ENCODE results near the gene ANKRD7.
"Not testable (repeated sequence)": the region's sequence is repeated elsewhere in the genome, so short reads cannot be mapped to it uniquely, and the experiment has no call there.

ANKRD7 gene

DNA sequence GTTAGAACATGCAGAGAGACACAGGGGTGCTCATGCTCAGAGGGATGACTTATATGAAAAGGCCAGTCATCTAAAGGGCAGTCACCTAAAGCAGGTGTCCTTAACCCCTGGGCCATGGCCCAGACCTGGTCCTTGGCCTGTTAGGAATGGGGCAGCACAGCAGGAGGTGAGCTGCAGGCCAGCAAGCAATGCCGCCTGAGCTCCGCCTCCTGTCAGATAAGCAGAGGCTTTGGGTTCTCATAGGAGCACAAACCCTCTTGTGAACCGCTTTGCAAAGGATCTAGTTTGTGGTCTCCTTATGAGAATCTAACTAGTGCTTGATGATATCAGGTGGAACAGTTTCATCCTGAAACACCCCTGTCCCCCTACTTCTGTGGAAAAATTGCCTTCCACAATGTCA is 14.5 kb downstream of the ANKRD7 start:
- no peak for DNase-seq

DNA sequence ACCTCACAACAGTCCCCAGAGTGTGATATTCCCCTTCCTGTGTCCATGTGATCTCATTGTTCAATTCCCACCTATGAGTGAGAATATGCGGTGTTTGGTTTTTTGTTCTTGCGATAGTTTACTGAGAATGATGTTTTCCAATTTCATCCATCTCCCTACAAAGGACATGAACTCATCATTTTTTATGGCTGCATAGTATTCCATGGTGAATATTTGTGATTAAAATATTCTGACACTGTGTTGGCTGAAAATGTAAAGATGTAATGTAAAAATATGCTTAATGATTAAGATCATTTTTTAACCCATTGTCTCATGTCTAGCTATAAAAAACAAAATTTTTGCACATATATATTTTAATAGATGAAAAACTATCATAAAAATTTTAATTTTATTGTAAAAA is 15.8 kb downstream of the ANKRD7 start:
- not testable (repeated sequence) for DNase-seq

DNA sequence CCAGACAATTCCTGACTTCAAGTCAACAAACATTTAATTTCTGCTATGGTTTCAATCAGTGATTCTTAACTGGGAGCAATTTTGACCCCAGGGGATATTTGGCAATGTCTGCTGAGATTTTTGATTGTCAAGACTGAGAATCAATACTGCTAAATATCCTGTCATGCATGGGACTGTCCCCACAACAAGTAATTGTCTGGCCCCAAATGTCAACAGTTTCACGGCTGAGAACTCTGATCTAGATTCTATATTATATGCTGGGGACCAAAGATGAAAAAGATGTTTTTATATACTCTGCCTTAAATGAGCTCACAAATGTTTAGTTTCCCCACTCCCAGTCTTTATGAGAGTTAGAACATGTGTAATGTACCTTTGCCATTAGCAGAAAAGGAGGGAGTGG is 19.2 kb downstream of the ANKRD7 start:
- DNase-seq, result no peak

DNA sequence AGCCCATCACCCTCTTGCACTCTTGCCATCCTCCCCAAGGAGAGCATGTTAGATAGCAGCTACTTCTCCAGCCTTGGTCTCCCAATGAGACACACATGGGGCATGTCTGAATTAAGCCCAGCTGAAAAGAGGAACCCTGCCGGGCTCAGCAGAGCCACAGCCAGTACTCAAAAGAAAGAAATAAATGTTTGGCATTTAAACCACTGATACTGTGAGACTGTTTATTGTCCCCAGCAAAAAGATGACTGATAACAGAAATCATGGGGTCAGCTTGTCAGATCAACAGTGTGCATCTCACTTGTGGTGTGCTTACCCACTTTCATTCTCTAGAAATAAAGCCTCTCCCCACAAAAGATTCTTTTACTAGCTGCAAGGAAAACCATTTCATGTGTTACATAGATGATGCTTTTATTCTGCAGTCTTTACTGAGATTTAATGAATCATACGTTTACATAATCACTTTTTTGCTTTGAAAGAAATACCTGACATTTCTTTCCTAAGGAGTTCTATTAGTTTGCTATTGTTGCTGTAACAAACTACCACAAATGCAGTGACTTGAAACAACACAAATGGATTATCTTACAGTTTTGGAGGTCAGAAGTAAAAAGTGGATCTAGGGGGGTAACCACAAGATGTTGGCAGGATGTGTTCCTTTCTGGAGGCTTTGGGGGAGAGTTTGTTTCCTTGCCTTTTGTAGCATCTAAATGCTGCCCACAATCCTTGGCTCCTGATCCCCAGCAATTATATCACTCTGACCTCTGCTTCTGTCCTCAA is 20.9 kb downstream of the ANKRD7 start:
- no peak for DNase-seq

DNA sequence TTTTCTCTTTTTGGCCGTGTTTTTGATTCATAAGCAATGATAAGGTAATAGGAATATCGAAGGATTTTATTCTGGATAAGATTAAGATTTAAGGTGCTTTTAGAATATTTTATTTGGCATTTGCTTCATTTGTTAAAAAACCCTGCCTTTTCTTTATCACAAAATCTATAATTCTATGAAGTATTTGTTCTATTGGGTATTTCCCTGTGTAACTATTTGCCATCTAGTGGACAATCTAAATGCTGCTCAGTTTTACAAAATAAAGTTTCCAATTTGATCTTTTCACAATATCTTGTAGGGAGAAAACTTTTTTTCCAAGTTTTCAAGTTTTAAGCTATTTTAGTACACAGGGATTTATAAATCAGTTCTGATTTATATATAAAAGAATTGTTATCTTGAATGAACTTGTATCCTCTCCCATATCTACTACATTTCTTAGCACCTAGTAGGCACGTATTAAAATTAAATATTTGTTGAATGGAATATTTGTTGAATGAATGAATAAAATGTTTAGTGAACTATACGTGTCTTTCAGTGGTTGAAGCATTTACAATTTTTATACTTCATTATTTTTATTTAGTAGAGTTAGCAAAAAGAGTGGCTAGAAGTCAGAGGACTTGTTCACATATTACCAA is 26.5 kb downstream of the ANKRD7 start:
- DNase-seq, result no peak

DNA sequence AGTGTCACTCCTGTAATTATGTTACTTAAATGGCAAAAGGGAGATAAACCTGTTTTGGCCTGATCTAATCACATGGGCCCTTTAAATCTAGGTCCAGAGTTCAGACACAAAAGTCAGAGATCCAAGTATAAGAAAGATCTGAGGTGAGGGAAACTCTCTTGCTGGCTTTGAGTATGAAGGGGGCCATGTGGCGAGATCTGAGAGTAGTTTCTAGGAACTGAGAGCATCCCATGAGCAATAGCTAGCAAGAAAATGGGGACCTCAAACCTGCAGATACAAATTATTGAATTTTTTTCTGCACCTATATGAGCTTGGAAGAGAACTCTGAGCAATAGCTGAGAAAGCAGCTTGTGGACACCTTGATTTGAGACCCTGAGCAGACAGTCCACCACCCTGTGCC is 27.6 kb downstream of the ANKRD7 start:
- no peak for DNase-seq

DNA sequence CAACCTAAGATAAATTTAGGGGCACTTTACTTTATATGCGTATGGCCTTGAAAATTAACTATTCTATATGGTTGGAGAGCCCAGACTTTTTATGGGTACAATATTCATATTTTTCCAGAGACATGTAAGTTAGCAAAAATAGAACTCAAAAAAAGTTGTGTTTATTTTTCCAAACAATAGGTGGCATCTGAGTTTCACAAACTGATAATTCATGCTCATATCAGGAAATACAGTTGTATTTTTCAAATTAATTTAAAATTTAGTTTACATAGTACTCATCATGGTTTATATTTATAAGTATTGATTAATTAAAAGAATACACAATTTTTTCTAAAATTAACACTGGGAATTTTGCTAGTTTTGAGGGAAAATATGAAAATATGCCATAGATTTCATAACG is 34.6 kb downstream of the ANKRD7 start:
- no peak for DNase-seq

DNA sequence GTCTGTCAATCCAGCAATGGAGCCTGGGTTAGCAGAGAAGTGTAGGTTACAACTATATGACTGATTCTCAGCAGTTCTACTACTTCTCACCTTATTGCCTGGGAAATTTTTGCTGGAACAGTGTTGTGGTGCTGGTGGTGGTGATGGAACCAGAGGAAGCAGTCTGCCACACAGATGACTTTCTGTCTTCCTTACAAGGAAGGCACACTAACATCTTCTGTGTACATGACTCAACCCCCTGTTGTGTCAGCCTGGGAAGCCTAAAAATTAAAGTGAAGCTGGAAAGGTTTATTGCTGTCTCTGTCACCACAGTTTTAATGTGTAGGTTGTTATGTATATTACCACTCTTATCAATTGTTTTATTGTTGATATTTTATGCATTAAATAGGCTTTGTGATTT is 40.3 kb downstream of the ANKRD7 start:
- DNase-seq, result no peak

DNA sequence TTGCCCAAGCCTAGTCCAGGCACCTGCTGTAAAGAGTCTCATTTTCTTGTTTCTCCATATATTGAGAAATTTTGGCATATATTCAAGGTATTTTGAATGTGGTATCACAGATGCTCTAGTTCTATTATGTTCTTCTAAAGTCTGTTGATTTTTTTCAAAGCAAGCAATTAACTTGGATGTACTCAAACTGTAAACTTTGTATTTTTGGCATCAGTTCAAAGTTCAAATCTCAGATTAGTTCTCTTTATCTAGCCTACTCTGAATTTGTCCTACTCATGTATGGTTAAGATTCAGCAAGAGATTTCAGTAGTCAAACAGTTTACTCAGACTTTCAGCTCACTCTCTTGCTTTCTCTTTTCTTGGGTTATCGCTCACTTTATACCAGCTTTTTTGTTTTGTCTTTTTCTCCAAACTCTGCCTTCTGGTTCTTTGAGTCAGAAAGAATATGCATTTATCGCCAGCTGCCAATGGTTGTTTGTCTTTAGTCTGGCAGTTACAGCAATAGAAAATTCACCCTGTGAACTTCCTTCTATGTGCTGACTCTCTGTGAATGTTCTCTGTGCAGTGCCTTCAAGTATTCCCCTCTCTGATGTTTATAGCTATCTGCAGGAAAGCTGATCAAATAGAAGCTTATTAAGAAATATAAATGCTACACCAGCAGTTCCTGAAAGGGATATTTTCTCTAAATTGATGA is 56.0 kb downstream of the ANKRD7 start:
- no peak for DNase-seq

DNA sequence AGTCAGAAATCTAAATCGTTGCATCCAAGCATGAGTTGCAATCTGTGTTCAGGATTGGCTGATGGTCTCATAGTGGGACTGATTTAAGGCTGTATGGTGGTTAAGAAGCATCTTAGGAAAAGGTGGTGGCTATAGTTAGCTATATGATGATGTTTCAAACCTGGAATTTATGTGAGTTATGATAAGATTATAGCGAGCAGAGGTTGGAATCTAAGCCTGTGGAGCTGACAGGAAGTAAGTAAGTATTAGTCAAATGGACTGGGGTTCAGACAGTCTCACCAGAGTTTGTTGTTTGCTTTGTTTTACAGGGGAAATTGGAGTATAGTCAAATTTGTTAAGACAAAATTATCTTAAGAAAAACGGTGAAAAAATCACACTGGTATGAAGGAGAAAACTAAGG is 56.7 kb downstream of the ANKRD7 start:
- DNase-seq, result no peak

DNA sequence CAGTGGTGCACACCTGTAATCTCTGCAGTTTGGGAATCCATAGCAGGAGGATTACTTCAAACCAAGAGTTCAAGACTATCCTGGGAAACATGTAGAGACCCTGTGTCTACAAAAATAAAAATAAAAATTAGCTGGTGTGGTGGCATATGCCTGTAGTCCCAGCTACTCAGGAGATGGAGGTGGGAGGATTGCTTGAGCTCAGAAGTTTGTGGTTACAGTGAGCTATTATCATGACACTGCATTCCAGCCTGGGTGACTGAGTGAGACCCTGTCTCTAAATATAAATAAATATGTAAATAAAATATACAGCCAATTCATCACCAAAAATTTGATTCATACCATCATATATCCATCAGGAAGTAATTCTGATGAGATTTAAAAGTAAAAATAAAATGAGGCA is 60.9 kb downstream of the ANKRD7 start:
- no peak for DNase-seq

DNA sequence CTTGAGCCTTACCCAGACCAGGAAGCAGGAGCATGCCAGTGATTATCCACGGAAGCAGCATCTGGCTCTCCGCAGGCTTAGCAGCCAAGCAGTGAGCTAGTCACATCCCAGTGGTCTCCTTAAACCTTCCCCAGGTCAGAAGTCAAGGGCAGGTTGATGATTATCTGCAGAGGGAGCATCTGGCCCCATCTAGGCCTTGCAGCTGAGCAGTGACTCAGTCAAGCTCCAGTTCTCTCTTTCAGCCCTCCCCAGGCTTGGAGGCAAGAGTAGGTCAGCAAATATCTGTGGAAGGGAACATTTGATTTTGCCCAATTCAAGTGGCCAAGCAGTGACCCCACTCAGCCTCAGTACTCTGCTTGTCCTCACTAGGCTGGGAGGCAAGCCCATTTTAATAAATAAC is 61.6 kb downstream of the ANKRD7 start:
- no peak for DNase-seq

DNA sequence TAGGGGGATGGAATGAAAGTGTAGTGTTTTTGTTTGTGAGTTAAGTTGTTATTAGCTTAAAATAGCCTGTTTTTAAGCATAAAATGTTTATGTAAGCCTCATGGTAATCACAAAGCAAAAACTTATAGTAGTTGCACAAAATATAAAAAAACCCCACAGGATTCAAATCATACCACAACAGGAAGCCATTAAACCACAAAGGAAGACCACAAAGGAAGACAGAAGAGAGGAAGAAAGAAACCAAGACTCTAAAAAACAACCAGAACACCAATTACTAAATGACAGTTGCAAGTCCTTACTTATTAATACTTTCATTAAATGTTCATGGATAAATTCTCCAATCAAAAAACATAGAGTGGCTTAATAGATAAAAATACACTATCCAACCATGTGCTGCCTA is 63.6 kb downstream of the ANKRD7 start:
- DNase-seq, result no peak

DNA sequence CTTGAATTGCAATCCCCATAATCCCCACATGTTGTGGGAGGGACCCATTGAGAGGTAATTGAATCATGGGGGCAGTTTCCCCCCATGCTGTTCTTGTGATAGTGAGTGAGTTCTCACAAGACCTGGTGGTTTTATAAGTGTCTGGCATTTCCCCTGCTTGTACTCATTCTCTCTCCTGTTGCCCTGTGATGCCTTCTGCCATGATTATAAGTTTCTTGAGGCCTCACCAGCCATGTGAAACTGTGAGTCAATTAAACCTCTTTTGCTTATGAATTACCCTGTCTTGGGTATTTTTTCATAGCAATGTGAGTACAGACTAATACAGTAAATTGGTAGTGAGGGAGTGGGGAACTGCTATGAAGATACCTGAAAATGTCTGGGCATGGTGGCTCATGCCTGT is 65.0 kb downstream of the ANKRD7 start:
- DNase-seq, result no peak
